ENCODE data around the gene RABL2A.

DNA sequence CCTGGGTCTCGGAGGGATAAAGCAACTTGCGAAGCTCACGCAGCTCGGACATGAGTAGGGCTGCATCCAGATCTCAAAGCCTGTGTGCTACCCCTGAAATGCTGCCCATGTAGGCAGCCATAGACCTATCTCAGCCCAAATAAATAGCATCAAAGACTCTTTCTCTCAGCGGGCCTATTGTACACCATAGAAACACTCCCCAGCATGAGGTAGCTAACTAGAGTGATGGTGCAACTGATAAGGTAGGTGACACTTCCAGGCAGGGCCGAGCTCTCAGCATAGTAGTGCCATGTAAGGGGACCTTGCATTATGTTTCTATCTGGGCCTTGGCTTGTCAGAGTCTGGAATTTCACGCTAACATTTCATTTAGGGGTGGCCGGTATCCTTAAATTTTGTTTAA is 52.4 kb downstream of the RABL2A start:
- TF ChIP-seq, protein P1, sequence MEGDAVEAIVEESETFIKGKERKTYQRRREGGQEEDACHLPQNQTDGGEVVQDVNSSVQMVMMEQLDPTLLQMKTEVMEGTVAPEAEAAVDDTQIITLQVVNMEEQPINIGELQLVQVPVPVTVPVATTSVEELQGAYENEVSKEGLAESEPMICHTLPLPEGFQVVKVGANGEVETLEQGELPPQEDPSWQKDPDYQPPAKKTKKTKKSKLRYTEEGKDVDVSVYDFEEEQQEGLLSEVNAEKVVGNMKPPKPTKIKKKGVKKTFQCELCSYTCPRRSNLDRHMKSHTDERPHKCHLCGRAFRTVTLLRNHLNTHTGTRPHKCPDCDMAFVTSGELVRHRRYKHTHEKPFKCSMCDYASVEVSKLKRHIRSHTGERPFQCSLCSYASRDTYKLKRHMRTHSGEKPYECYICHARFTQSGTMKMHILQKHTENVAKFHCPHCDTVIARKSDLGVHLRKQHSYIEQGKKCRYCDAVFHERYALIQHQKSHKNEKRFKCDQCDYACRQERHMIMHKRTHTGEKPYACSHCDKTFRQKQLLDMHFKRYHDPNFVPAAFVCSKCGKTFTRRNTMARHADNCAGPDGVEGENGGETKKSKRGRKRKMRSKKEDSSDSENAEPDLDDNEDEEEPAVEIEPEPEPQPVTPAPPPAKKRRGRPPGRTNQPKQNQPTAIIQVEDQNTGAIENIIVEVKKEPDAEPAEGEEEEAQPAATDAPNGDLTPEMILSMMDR (IDR thresholded peaks at IDR 0.05; ENCODE audit: low read depth, low read length, missing input control) = no peak
- TF ChIP-seq RAD21 (IDR thresholded peaks at IDR 0.05) (no peak), TAF1 (conservative IDR thresholded peaks at IDR 0.05) (no peak), FOXA1 (IDR thresholded peaks at IDR 0.05) (no peak), JUND (IDR thresholded peaks at IDR 0.05) (no peak), SP1 (IDR thresholded peaks at IDR 0.05) (no peak), YY1 (IDR thresholded peaks at IDR 0.05) (no peak), NR2F2 (IDR thresholded peaks at IDR 0.05) (no peak)
- TF ChIP-seq, protein P2, sequence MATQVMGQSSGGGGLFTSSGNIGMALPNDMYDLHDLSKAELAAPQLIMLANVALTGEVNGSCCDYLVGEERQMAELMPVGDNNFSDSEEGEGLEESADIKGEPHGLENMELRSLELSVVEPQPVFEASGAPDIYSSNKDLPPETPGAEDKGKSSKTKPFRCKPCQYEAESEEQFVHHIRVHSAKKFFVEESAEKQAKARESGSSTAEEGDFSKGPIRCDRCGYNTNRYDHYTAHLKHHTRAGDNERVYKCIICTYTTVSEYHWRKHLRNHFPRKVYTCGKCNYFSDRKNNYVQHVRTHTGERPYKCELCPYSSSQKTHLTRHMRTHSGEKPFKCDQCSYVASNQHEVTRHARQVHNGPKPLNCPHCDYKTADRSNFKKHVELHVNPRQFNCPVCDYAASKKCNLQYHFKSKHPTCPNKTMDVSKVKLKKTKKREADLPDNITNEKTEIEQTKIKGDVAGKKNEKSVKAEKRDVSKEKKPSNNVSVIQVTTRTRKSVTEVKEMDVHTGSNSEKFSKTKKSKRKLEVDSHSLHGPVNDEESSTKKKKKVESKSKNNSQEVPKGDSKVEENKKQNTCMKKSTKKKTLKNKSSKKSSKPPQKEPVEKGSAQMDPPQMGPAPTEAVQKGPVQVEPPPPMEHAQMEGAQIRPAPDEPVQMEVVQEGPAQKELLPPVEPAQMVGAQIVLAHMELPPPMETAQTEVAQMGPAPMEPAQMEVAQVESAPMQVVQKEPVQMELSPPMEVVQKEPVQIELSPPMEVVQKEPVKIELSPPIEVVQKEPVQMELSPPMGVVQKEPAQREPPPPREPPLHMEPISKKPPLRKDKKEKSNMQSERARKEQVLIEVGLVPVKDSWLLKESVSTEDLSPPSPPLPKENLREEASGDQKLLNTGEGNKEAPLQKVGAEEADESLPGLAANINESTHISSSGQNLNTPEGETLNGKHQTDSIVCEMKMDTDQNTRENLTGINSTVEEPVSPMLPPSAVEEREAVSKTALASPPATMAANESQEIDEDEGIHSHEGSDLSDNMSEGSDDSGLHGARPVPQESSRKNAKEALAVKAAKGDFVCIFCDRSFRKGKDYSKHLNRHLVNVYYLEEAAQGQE (IDR thresholded peaks at IDR 0.05) = no peak

Data from liver (tissue), 3 donors.